Type B pancreatic cell (in vitro differentiated cells): ENCODE results near the gene EFCAB6. TPM values are rescaled to one million over a fixed set of nuclear protein-coding genes. Genes with fewer than 3 reads are reported as not detected.

Experiments
- DNase-seq: peaks from one replicate; pipeline ENCODE4 v3.0.0; 2021; ENCODE audit warnings: mixed read lengths; ENCODE audit not compliant: unreplicated experiment; ENCODE audit errors: extremely low spot score
- H3K27ac Mint-ChIP-seq: 2 replicates; pipeline ENCODE4 v1.8.0; 2021; ENCODE audit warnings: mild to moderate bottlenecking, mixed read lengths
- H3K27me3 Mint-ChIP-seq: 2 replicates; pipeline ENCODE4 v1.8.0; 2021; ENCODE audit warnings: mixed read lengths
- H3K36me3 Mint-ChIP-seq: 2 replicates; pipeline ENCODE4 v1.8.0; 2021; ENCODE audit warnings: mixed read lengths
- H3K4me1 Mint-ChIP-seq: one replicate; pipeline ENCODE4 v1.8.0; 2021; ENCODE audit warnings: mixed read lengths; ENCODE audit not compliant: unreplicated experiment
- H3K4me3 Mint-ChIP-seq: 2 replicates; pipeline ENCODE4 v1.8.0; 2021; ENCODE audit warnings: mild to moderate bottlenecking, mixed read lengths
- H3K9me3 Mint-ChIP-seq: 2 replicates; pipeline ENCODE4 v1.8.0; 2021; ENCODE audit warnings: mixed read lengths
- total RNA-seq: library from RNA; stranded (reverse); gene quantifications from 2 replicates; pipeline ENCODE4 v1.2.1, GENCODE V29; 2021; ENCODE audit warnings: low replicate concordance
- TF ChIP-seq, protein P1 (sequence below): fragments of 200-600 bp; sonication (generic); conservative IDR thresholded peaks from 2 replicates; pipeline ENCODE4 v1.5.0; 2021; ENCODE audit warnings: antibody characterized with exemption, mild to moderate bottlenecking

Gene EFCAB6
- total RNA-seq, 1 donor from 2014 or later = 5.3 TPM

DNA sequence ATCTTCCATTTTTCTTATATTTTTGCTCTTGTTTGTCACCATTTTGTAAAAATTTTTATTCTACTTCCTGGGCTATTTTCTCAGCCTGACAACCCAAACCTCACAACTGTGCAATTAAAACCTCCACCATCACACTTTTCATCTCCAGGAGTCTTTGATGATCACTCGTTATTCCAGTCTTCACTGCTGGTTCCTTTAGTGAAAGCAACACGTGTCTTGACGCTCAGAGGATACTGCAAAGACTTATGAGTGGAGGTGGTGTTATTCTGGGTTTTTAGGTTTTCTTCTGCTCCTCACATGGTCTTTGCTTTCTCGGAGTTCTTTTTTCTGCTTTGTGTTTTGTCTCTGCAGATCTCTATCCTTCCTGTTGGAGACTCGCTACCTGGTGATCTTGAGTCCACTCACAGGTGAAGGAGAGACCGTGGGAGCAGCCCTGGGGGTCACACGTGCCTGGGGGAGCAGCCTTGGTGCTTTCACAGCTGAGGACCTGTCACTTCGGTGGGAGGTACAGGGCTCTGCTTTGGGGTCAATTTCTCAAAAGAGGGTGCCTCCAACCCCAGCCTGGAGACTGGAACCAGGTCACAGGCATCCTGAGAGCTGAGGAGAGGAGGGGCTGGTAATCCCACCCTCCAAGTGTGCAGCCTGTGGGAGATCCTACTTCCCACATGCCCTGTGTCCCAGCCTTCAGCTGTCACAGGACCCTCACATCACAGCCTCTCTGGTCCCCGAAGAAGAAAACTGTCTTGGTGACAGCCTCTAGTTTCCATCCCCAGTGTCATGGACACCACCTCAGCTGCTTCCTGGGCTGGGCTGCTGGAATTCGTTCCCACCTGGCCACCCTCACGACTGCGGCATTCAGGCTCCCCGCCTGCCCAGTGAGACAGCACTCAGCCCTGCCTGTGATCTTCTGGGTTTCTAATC is 39.2 kb upstream of the EFCAB6 start:
- Mint-ChIP-seq H3K27me3 (peaks cover 17% of the 10 kb centered on the region), H3K4me1 (peaks cover 9% of the 10 kb centered on the region), H3K4me3 (no peak overlapping the region), H3K36me3 (no peaks in the 10 kb centered on the region), H3K9me3 (no peaks in the 10 kb centered on the region), H3K27ac (no peak overlapping the region)
- DNase-seq = no peak
- TF ChIP-seq, protein P1, sequence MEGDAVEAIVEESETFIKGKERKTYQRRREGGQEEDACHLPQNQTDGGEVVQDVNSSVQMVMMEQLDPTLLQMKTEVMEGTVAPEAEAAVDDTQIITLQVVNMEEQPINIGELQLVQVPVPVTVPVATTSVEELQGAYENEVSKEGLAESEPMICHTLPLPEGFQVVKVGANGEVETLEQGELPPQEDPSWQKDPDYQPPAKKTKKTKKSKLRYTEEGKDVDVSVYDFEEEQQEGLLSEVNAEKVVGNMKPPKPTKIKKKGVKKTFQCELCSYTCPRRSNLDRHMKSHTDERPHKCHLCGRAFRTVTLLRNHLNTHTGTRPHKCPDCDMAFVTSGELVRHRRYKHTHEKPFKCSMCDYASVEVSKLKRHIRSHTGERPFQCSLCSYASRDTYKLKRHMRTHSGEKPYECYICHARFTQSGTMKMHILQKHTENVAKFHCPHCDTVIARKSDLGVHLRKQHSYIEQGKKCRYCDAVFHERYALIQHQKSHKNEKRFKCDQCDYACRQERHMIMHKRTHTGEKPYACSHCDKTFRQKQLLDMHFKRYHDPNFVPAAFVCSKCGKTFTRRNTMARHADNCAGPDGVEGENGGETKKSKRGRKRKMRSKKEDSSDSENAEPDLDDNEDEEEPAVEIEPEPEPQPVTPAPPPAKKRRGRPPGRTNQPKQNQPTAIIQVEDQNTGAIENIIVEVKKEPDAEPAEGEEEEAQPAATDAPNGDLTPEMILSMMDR = no peak

- Mint-ChIP-seq H3K4me1 (peaks cover 17% of the 10 kb centered on the region), H3K27ac (no peak overlapping the region)
Observed at GRCh38 chr22:43850529-43850928, 38.4 kb upstream of the EFCAB6 start.

GRCh38 chr22:43849731-43850130 is 37.6 kb upstream of the EFCAB6 start:
- Mint-ChIP-seq H3K27me3 (peaks cover 17% of the 10 kb centered on the region), H3K27ac (no peak overlapping the region), H3K36me3 (no peaks in the 10 kb centered on the region), H3K4me3 (no peak overlapping the region), H3K9me3 (no peaks in the 10 kb centered on the region), H3K4me1 (peaks cover 18% of the 10 kb centered on the region)
- DNase-seq = no peak
- TF ChIP-seq, protein P1 = no peak

More at GRCh38 chr22:43850529-43850928, 38.4 kb upstream of the EFCAB6 start:
- Mint-ChIP-seq H3K36me3 (no peaks in the 10 kb centered on the region), H3K27me3 (peaks cover 17% of the 10 kb centered on the region), H3K4me3 (no peak overlapping the region), H3K9me3 (no peaks in the 10 kb centered on the region)
- TF ChIP-seq, protein P1 = no peak
- DNase-seq = no peak

GRCh38 chr22:43848366-43849171 is 36.5 kb upstream of the EFCAB6 start:
- H3K4me1 Mint-ChIP-seq = peaks cover 23% of the 10 kb centered on the region
- H3K9me3 Mint-ChIP-seq = no peaks in the 10 kb centered on the region
- peak overlapping the region; percentile 39 for H3K27ac Mint-ChIP-seq
- H3K27me3 Mint-ChIP-seq = peaks cover 17% of the 10 kb centered on the region
- H3K36me3 Mint-ChIP-seq = no peaks in the 10 kb centered on the region
- TF ChIP-seq, protein P1 = peak; percentile 58
- no peak for DNase-seq
- no peak overlapping the region for H3K4me3 Mint-ChIP-seq

GRCh38 chr22:43847376-43848289 is 35.5 kb upstream of the EFCAB6 start:
- H3K27me3 Mint-ChIP-seq = peaks cover 13% of the 10 kb centered on the region
- TF ChIP-seq, protein P1 = no peak
- no peak for DNase-seq
- no peaks in the 10 kb centered on the region for H3K36me3 Mint-ChIP-seq
- no peaks in the 10 kb centered on the region for H3K9me3 Mint-ChIP-seq
- peaks cover 24% of the 10 kb centered on the region for H3K4me1 Mint-ChIP-seq
- no peak overlapping the region for H3K4me3 Mint-ChIP-seq
- no peak overlapping the region for H3K27ac Mint-ChIP-seq
